ENCODE measurements around the gene ACSM6. TPM values are rescaled to one million over a fixed set of nuclear protein-coding genes. Genes with fewer than 3 reads are reported as not detected.

The ACSM6 gene
- total RNA-seq, 1 donor from 2014 or later: not detected

- no peak for DNase-seq (ENCODE audit: extremely low spot score in 2 of 2)
- intact Hi-C loops (cut with DNase I): loop anchor here (10.0 kb wide), 2 partner anchors 109 to 359 kb away; no protein-coding TSS in a partner anchor
- Histone ChIP-seq H3K9me3 (no peaks in the 10 kb centered on the region), H3K4me3 (no peak overlapping the region), H3K27ac (no peak overlapping the region), H3K4me1 (peaks cover 29% of the 10 kb centered on the region), H3K36me3 (peaks cover 0 to 21% of the 10 kb centered on the region in 2 donors), H3K27me3 (no peaks in the 10 kb centered on the region)
- TF ChIP-seq CTCF (IDR thresholded peaks at IDR 0.05) (no peak), POLR2AphosphoS5 (IDR thresholded peaks at IDR 0.05; ENCODE audit: insufficient read depth in 1 of 2, low read depth in 1 of 2) (no peak), POLR2A (IDR thresholded peaks at IDR 0.05) (no peak)
Measured at GRCh38 chr10:95245425-95246055, 51.5 kb downstream of the ACSM6 start.

- Histone ChIP-seq H3K9me3 (no peaks in the 10 kb centered on the region), H3K4me3 (no peak overlapping the region), H3K36me3 (peaks cover 0 to 21% of the 10 kb centered on the region in 2 donors), H3K27ac (peak overlapping the region; percentile 63), H3K27me3 (no peaks in the 10 kb centered on the region), H3K4me1 (peaks cover 29% of the 10 kb centered on the region)
- TF ChIP-seq POLR2AphosphoS5 (IDR thresholded peaks at IDR 0.05; ENCODE audit: insufficient read depth in 1 of 2, low read depth in 1 of 2) (no peak), CTCF (IDR thresholded peaks at IDR 0.05) (peak; percentile 55 to 83 (median 82)), POLR2A (IDR thresholded peaks at IDR 0.05) (no peak)
- peak in 1 of 2 donors; percentile 88 for DNase-seq (ENCODE audit: extremely low spot score in 2 of 2)
- intact Hi-C loops (cut with DNase I): loop anchor here (10.0 kb wide), 2 partner anchors 108 to 358 kb away; no protein-coding TSS in a partner anchor
Measured at GRCh38 chr10:95246582-95247051, 52.6 kb downstream of the ACSM6 start.

- Histone ChIP-seq H3K36me3 (peaks cover 0 to 21% of the 10 kb centered on the region in 2 donors), H3K4me3 (no peak overlapping the region), H3K9me3 (no peaks in the 10 kb centered on the region), H3K27me3 (no peaks in the 10 kb centered on the region), H3K27ac (peak overlapping the region; percentile 63), H3K4me1 (peaks cover 29% of the 10 kb centered on the region)
- intact Hi-C loops (cut with DNase I): loop anchor here (10.0 kb wide), 2 partner anchors 107 to 357 kb away; no protein-coding TSS in a partner anchor
- no peak for DNase-seq (ENCODE audit: extremely low spot score in 2 of 2)
- TF ChIP-seq CTCF (IDR thresholded peaks at IDR 0.05) (no peak), POLR2AphosphoS5 (IDR thresholded peaks at IDR 0.05; ENCODE audit: insufficient read depth in 1 of 2, low read depth in 1 of 2) (no peak), POLR2A (IDR thresholded peaks at IDR 0.05) (no peak)
Measured at GRCh38 chr10:95247200-95247880, 53.3 kb downstream of the ACSM6 start.

GRCh38 chr10:95247881-95248583, 54.0 kb downstream of the ACSM6 start:
- intact Hi-C loops (cut with DNase I): loop anchor here (10.0 kb wide), 2 partner anchors 107 to 357 kb away; no protein-coding TSS in a partner anchor
- DNase-seq (ENCODE audit: extremely low spot score in 2 of 2): no peak
- Histone ChIP-seq H3K4me3 (no peak overlapping the region), H3K4me1 (peaks cover 29% of the 10 kb centered on the region), H3K27ac (peak overlapping the region; percentile 63), H3K27me3 (no peaks in the 10 kb centered on the region), H3K9me3 (no peaks in the 10 kb centered on the region), H3K36me3 (peaks cover 0 to 21% of the 10 kb centered on the region in 2 donors)
- TF ChIP-seq POLR2A (IDR thresholded peaks at IDR 0.05): no peak
- no peak for TF ChIP-seq CTCF (IDR thresholded peaks at IDR 0.05)
- no peak for TF ChIP-seq POLR2AphosphoS5 (IDR thresholded peaks at IDR 0.05; ENCODE audit: insufficient read depth in 1 of 2, low read depth in 1 of 2)
